Endothelial cell of umbilical vein (primary cell): ENCODE measurements around the gene CD33.
"Not testable (repeated sequence)": the region's sequence is repeated elsewhere in the genome, so short reads cannot be mapped to it uniquely, and the experiment has no call there.

Source experiments
- CTCF ChIP-seq, 2 donors: IDR thresholded peaks; 1 replicate in 1 of 2; 2 replicates in 1 of 2; pipeline ENCODE4 v1.5.1; 2011; ENCODE audit warnings: low read length in 2 of 2, mild to moderate bottlenecking in 2 of 2, moderate library complexity in 2 of 2, control low read depth in 1 of 2, inconsistent platforms in 1 of 2, low read depth in 1 of 2; ENCODE audit not compliant: insufficient read depth in 1 of 2; ENCODE audit errors: extremely low read depth in 1 of 2
- EZH2 ChIP-seq: IDR thresholded peaks from 2 replicates; pipeline ENCODE4 v1.6.1; 2012; ENCODE audit warnings: borderline replicate concordance, low read depth, mild to moderate bottlenecking, moderate library complexity, low read length, inconsistent platforms; ENCODE audit not compliant: severe bottlenecking
- POLR2A ChIP-seq: IDR thresholded peaks from 2 replicates; pipeline ENCODE4 v1.6.1; 2012; ENCODE audit warnings: low read depth, mild to moderate bottlenecking, control low read depth, low read length
- POLR2AphosphoS5 ChIP-seq: IDR thresholded peaks from 2 replicates; pipeline ENCODE4 v1.6.1; 2012; ENCODE audit warnings: low read depth, mild to moderate bottlenecking, control low read depth, low read length, moderate library complexity; ENCODE audit not compliant: insufficient read depth

- not testable (repeated sequence) for TF ChIP-seq EZH2; CTCF (IDR thresholded peaks at IDR 0.05; ENCODE audit: extremely low read depth in 1 of 2, insufficient read depth in 1 of 2, low read depth in 1 of 2, low read length in 2 of 2); POLR2A; POLR2AphosphoS5
These were observed at the start of gene CD33 for GRCh38 chr19:51224898-51225393.
